GM08714 (cell line): Measurements from ENCODE around the gene TBL1XR1.

Source experiments
- H3K4me3 ChIP-seq: fragments of 200-500 bp; sonication (Bioruptor generic); 2 replicates; pipeline ENCODE4 v1.5.1; 2014; ENCODE audit warnings: mild to moderate bottlenecking, low read length, inconsistent platforms
- ZNF274 ChIP-seq: IDR thresholded peaks from 2 replicates; pipeline ENCODE4 v1.6.1; 2012; ENCODE audit warnings: mild to moderate bottlenecking, low read depth, low read length

Gene TBL1XR1

DNA sequence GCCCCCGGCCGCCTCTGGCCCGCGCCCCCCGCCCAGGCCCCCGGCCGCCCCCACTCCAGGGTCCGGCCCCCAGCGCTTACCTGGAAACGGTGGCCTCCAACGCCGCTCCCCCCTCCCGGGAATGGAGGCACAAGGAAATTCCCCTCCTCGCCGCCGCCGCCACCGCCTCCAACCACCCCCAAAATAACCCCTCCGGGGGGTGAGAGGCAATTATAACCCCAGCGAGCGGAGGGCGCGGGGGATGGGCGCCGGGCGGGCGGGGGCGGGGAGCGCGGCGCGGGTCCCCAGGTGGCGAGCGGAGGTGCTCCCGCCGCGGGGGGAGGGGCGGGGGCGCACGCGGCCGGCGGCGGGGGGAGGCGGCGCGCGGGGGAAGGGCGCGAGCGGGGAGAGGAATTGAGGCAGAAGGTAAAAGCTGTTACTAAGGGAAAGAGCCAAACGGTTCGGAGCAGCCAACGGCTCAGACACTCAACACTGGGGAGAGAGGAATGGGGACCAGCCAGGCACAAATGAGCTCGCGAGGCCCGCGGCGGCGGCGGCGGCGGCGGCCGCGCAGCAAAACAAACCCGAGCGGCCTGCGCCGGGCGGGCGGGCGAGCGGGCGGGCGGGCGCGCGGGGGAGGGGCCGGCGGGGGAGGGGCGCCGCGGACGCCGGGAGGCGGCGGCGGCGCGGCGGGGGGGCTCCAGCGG, at the start of gene TBL1XR1:
Gene TBL1XR1 (minus strand): TSS at position 442 of the 686 bp plus-strand sequence. CDS start 132,505 bp downstream, outside the sequence.
- peak within 1 kb of the TSS; percentile 99 for H3K4me3 ChIP-seq
- TF ChIP-seq ZNF274: no peak

DNA sequence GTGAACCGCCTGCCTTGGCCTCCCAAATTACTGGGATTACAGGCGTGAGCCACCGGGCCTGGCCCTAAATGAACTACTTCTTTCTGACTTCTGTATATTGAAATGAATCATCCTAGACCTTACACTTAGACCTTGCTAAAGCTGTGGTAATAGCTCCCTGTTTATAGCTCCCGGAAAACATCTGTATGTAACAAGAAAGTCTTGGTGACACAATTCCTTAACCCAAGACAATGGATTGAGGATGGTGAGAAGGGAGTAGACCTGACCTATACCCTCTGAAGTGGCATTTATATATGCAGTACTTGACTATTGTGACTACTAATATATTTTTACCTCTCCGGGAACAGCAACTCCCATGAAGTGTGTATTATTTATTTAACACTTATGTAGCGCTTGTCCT, 48.0 kb upstream of the TBL1XR1 start:
- no peak overlapping the region for H3K4me3 ChIP-seq
- no peak for TF ChIP-seq ZNF274

DNA sequence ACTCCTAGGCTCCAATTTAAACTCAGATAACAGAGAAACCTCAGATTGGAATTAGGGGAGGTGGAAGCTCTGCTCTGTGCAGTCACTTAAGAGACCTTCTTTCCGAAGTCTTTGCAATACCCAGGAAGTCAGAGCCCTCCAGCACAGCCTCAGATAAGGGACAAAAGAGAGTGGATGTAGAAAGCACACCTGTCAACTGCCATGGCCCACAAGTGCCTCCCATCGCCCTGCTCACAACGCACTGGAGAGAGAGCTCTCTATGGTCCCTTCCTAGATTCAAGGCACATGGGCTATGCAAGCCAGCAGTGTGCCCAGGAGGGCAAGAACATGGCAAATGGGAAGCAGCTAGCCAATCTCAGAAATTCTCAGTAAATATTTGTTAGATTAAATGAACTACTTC, 47.3 kb upstream of the TBL1XR1 start:
- TF ChIP-seq ZNF274: no peak
- no peak overlapping the region for H3K4me3 ChIP-seq

DNA sequence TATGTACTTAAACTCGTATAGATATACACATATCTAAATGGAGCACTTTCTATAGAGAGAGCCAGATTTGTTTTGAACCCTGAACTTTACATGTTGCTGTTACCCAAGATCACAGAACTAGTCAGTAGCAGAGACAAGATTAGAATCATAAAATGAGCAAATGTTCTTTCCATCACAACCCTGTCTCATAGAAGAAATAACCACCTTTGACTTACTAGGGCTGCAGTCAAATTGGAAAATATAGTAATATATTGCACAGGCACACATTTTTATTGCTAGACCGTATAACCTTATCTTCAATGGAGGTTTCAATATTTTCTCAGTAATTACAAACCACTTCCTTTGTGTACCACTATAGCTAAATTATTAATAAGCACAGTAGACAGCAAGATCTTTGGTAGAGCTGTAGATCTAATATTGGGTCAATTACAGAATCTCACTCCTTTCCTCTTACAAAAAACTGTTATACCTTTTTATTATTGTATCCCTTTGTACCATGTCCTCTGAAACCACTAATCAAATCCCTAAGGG, 41.5 kb upstream of the TBL1XR1 start:
- TF ChIP-seq ZNF274: no peak
- H3K4me3 ChIP-seq: no peak overlapping the region

DNA sequence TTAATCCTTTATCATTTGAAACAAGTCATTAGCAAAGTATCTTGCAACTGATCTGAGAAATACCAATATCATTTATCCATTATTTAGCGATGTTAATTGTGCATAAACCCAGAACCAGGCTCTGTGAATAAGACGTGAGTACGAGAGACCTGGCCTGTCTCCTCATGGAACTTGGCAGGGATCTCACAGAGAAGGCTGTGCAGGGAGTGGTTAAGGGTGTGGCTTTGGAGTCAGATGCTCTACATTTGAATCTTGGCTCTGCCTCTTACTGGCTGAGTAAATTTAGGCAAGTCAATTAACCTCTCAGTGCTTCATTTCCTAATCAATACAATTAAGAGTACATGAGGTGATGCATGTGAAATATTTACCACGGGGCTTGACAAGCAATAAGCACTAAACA, 39.9 kb upstream of the TBL1XR1 start:
- no peak for TF ChIP-seq ZNF274
- no peak overlapping the region for H3K4me3 ChIP-seq

DNA sequence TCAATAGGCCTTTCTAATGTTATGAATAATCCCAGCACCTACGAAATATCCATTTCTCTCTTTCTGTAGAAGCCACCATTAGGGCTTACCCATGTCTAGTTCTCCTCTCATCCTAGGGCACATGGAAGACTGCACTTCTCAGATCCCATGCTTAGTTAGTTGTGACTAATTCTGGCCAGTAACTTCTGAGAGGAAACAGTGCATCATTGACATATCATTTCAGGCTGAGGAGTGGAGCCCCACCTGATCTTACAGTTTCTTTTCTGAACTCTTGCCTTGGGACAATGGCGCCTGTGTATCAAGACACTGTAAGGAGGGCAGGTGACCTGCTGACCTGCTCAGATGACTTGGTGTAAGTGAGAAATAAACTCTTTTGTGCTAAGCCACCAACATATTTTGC, 39.4 kb upstream of the TBL1XR1 start:
- no peak for TF ChIP-seq ZNF274
- no peak overlapping the region for H3K4me3 ChIP-seq

DNA sequence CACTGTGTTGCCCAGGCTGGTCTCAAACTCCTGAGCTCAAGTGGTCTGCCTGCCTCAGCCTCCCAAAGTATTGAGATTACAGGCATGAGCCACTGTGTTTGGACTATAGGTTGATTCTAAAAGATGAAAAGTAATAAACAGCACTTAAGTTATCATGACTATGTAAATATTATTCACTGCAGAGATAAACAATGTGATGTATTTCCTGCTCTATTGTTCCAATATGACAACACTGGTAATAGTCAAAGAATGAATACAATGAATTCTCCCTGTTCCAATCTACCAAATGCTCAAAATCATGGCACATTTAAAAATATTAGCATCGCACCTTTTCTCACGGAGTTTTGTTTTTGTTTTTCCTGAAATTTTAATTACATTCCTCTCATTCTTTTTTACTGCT, 36.8 kb upstream of the TBL1XR1 start:
- H3K4me3 ChIP-seq: no peak overlapping the region
- TF ChIP-seq ZNF274: no peak

DNA sequence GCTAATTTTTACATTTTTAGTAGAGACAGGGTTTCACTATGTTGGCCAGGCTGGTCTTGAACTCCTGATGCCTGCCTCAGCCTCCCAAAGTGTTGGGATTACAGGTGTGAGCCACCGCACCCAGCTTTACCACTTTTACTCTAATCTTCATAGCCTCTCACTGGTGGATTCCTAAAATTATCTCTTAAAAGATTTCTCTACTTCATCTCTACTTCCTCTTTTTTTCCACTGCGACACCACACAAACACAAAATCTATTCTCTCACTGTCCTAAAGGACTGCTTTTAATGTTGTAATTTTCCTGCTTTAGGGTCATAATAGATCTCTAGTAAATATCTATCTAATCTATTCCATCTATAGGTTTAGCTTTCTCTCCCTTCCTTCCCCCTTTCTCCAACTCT, 34.0 kb upstream of the TBL1XR1 start:
- H3K4me3 ChIP-seq: no peak overlapping the region
- no peak for TF ChIP-seq ZNF274

DNA sequence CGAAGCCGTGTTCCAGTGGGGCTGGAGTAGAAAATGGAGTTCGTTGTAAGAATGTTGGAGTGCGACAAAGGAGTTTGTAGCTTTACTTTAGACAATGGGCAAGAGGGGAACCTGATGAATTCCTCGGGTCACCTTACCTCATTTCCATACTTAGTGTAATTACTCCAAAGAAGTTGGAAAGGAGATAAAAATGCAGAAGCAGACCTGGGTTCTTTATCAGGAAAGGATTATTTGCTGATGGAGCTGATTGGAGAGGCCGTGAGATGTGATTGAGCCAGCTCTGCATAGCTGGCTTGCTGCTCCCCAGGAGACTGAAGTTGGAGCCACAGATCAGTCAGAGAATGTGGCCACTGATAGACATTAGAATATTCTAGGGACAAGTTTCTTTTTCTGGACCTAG, 33.4 kb upstream of the TBL1XR1 start:
- no peak for TF ChIP-seq ZNF274
- H3K4me3 ChIP-seq: no peak overlapping the region

DNA sequence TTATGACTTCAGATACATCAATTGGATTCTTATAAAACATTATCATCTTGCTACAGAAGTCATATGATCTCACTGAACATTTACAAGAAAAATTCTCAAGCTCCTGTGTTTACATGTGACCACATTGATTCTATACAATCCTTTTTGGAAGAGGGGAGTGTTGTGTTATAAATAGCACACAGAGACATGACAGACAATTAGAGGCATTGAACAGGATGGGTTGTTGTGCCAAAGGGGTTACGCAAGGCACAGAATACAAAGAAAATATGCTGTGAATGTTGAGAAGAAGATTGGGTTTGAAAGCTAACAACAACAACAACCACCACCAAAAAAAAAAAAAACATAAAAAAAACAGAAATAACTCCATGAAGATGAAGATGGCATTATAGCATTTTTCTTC, 32.5 kb upstream of the TBL1XR1 start:
- no peak overlapping the region for H3K4me3 ChIP-seq
- TF ChIP-seq ZNF274: no peak

DNA sequence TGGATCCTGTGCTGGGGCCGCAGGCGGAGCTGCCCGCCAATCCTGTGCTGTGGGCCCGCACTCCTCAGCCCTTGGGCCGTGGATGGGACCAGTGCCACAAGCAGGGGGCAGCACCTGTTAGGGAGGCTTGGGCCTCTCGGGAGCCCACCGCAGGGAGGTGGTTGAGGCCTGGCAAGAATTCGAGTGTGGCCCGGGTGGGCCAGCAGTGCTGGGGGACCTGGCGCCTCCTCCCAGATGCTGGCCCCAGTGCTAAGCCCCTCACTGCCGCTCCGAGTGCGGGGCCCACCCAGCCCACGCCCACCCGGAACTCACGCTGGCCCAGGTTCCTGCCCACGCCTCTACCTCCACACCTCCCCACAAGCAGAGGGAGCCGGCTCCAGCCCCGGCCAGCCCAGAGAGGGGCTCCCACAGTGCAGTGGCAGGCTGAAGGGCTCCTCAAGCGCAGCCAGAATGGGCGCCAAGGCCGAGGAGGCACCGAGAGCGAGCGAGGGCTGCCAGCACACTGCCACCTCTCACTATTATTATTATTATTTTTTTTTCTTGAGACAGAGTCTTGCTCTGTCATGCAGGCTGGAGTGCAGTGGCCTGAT, 31.4 kb upstream of the TBL1XR1 start:
- no peak for TF ChIP-seq ZNF274
- H3K4me3 ChIP-seq: no peak overlapping the region

DNA sequence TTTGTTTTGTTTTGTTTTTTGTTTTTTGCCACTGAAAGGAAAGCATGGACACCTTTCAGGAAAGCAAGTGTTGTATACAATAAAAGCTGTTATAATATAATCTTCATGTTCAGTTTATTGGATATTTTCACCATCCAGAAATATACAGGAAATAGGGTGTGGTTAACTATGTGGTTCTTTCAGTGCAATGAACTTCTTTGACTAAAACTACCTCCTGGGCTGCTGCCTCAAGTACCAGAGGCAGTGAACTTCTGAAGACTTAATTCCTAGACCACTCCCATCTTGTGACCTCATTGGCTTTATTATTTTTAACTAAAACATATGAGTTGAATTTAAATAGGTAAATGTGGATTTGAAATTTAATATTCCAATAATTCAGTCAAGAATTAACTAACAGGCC, 27.1 kb upstream of the TBL1XR1 start:
- TF ChIP-seq ZNF274: no peak
- no peak overlapping the region for H3K4me3 ChIP-seq

DNA sequence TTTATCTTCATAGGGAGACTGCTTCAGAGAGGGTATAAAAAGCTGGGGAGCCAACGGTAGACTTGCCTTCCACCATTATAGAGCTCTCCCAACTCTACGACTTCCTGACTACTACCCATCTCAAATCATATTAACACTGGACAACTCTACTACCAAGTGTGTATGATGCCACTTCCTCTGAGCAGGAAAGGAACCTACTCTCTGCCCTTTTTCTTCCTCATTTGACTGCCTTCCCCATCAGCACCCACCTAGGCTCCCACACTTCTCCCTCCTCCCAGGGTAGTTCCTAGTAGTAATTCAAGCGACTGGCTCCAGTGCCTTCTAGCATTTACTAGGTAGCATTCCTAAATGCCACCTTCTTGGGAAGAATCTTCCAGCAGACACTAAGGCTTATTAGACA, 24.5 kb upstream of the TBL1XR1 start:
- TF ChIP-seq ZNF274: no peak
- H3K4me3 ChIP-seq: no peak overlapping the region

DNA sequence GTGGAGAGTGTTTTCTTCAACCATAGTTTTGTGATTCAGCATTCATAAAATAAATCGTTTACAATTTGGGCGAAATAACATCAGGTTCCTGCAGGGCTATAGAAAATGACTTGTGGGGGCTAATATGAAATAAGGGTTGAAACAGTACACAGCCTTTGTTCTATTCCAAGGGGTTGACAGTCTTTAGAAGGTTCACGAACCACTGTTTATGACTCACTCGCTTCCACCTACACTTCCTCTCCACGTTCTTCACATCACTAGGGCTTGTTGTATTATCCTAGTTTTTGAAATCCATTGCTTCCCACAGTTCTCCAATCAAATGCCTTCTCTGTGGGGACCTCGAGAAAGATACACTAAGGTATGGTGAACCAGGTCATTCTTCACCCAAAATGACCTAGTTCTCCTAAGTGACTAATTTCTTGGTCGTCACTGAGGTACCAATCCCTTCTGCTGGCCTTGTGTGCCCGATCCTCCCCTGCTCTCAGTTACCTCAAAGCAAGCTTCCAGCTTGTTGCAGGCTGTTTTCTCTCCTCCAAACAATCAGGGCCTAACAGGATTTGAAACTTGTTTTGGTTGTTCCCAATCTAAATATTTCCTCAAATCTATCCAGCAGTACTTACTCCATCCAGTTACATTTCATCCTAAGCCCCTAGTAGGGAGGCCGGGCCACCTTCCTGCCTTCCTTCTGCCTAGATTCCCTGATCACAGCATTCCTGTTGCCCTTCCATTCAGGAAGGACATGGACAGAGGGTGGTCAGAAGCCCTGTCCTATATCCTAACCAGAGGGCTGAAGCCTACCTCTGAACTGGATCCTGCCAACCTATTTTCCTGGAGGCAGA, 23.1 kb upstream of the TBL1XR1 start:
- TF ChIP-seq ZNF274: no peak
- H3K4me3 ChIP-seq: no peak overlapping the region

DNA sequence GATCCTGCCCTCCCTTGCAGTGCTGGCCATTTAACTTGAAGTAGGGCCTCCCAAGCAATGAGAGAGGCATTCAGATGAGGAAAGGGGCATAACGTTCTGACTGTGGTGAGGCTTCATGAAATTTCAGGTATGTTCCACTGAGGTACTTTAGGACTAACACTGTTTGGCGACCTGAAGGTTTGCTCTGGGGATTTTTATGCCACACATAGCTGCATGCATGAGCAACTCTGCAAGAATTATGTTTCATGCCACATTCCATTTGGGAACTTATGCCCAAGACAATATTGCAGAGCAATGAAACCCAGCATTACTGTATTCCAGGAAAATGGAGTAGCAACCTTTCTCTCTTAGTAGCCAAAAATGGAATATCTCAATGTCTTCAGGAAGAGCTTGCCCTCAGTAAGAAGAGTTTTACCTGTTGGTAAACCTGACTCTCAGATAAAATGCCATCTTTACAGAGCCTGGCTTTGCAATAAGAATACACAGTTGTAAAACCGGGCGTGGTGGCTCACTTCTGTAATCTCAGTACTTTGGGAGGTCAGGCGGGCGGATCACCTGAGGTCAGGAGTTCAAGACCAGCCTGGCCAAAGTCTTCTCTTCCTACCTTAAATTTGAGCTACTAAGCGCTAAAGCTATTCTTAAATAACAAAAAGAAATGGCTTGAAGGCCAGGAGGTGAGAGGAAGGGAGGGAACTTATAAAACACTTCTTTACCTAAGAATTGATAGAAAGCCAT, 16.7 kb upstream of the TBL1XR1 start:
- H3K4me3 ChIP-seq: no peak overlapping the region
- no peak for TF ChIP-seq ZNF274
